GOT3 (cell line): ENCODE results near the gene NPSR1.
"Not testable (repeated sequence)": the region's sequence is repeated elsewhere in the genome, so short reads cannot be mapped to it uniquely, and the experiment has no call there.

Experiments used
- DNase-seq: peaks from one replicate; lab custom pipeline; 2025; ENCODE audit warnings: mixed read lengths; lab: John Stamatoyannopoulos, UW

The NPSR1 gene

GRCh38 chr7:34757570-34758110 lies 99.6 kb downstream of the NPSR1 start:
- no peak for DNase-seq

- no peak for DNase-seq
These were observed 100.1 kb downstream of the NPSR1 start for GRCh38 chr7:34758111-34758601.

- DNase-seq = no peak
These were observed 101.6 kb downstream of the NPSR1 start for GRCh38 chr7:34759477-34760125.

GRCh38 chr7:34760271-34760670 lies 102.3 kb downstream of the NPSR1 start:
- no peak for DNase-seq

- no peak for DNase-seq
These were observed 103.2 kb downstream of the NPSR1 start for GRCh38 chr7:34761206-34761605.

GRCh38 chr7:34761627-34762026 lies 103.6 kb downstream of the NPSR1 start:
- DNase-seq = no peak

GRCh38 chr7:34762764-34763163 lies 104.7 kb downstream of the NPSR1 start:
- no peak for DNase-seq

GRCh38 chr7:34772296-34772938 lies 114.4 kb downstream of the NPSR1 start:
- no peak for DNase-seq

- DNase-seq = no peak
These were observed 118.8 kb downstream of the NPSR1 start for GRCh38 chr7:34776748-34777358.

- DNase-seq = no peak
These were observed 122.5 kb downstream of the NPSR1 start for GRCh38 chr7:34780546-34780945.

- no peak for DNase-seq
These were observed 129.6 kb downstream of the NPSR1 start for GRCh38 chr7:34787586-34787985.

- no peak for DNase-seq
These were observed 148.8 kb downstream of the NPSR1 start for GRCh38 chr7:34806831-34807230.

GRCh38 chr7:34807548-34808340 lies 149.7 kb downstream of the NPSR1 start:
- DNase-seq = no peak

- DNase-seq = not testable (repeated sequence)
These were observed 156.3 kb downstream of the NPSR1 start for GRCh38 chr7:34814203-34814842.

GRCh38 chr7:34821932-34822558 lies 164.0 kb downstream of the NPSR1 start:
- no peak for DNase-seq

- no peak for DNase-seq
These were observed 165.7 kb downstream of the NPSR1 start for GRCh38 chr7:34823650-34824258.

- DNase-seq = no peak
These were observed 167.2 kb downstream of the NPSR1 start for GRCh38 chr7:34825221-34825620.

- no peak for DNase-seq
These were observed 172.4 kb downstream of the NPSR1 start for GRCh38 chr7:34830390-34830789.

- no peak for DNase-seq
These were observed 173.4 kb downstream of the NPSR1 start for GRCh38 chr7:34831436-34831835.

GRCh38 chr7:34832020-34832419 lies 174.0 kb downstream of the NPSR1 start:
- DNase-seq = no peak
